HepG2 (cell line): ENCODE measurements around the gene RASD2.

Experiments used
- CTCF ChIP-seq: sonication (generic); formaldehyde crosslinking; IDR thresholded peaks from 2 replicates; pipeline ENCODE4 v1.5.0; 2020; ENCODE audit warnings: mild to moderate bottlenecking, missing genetic modification reagents, moderate library complexity
- KDM4B ChIP-seq: sonication (generic); formaldehyde crosslinking; IDR thresholded peaks from 2 replicates; pipeline ENCODE4 v1.4.0; 2020; ENCODE audit warnings: missing genetic modification reagents
- MBD4 ChIP-seq: IDR thresholded peaks from 2 replicates; pipeline ENCODE4 v1.6.1; 2012; ENCODE audit warnings: low read length, inconsistent platforms, borderline replicate concordance
- SYNCRIP ChIP-seq: fragments of 200-400 bp; formaldehyde crosslinking; IDR thresholded peaks from 2 replicates; pipeline ENCODE4 v1.6.1; 2018; ENCODE audit warnings: mild to moderate bottlenecking, low read depth, low read length; ENCODE audit not compliant: insufficient read depth
- ZNF282 ChIP-seq: fragments of 450-650 bp; IDR thresholded peaks from 2 replicates; pipeline ENCODE4 v1.6.1; 2018; ENCODE audit not compliant: partially characterized antibody

GRCh38 chr22:35558031-35558430, 17.4 kb downstream of the RASD2 start:
- no peak for TF ChIP-seq KDM4B (CRISPR knock-in tag)
- no peak for TF ChIP-seq CTCF (CRISPR knock-in tag)
- TF ChIP-seq MBD4: no peak
- no peak for TF ChIP-seq ZNF282
- no peak for TF ChIP-seq SYNCRIP
